H54 (cell line): ENCODE data around the gene SLC1A7.

ENCODE experiments used
- DNase-seq: peaks from one replicate; pipeline ENCODE4 v3.0.0; 2011; ENCODE audit warnings: low spot score, mixed read lengths; ENCODE audit not compliant: insufficient read length
- FAIRE-seq: peaks from 3 replicates; lab custom pipeline; 2011; peaks lifted over from hg19 to GRCh38; lab: Jason Lieb, UNC
- POLR2A ChIP-seq: IDR thresholded peaks from 2 replicates; pipeline ENCODE4 v1.6.1; 2011; ENCODE audit warnings: low read depth, mild to moderate bottlenecking, low read length

The SLC1A7 gene

DNA sequence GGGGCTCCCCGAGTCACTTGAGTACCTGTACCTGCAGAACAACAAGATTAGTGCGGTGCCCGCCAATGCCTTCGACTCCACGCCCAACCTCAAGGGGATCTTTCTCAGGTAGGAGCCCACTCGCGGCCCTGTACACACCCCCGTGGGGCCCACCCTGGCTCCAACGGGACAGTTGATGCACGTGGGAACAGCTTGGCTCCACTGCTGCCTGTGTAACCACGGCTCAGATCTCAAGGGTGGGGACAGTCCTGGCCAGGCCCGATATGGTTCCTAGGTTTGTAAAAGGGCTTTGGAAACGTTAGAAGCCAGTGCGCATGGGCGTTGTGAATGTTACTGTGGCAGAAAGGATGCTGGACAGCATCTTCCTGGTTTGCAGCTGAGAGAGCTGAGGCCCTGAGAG is 61.7 kb downstream of the SLC1A7 start:
- DNase-seq (no peak), FAIRE-seq (no peak)
- TF ChIP-seq POLR2A, result no peak

DNA sequence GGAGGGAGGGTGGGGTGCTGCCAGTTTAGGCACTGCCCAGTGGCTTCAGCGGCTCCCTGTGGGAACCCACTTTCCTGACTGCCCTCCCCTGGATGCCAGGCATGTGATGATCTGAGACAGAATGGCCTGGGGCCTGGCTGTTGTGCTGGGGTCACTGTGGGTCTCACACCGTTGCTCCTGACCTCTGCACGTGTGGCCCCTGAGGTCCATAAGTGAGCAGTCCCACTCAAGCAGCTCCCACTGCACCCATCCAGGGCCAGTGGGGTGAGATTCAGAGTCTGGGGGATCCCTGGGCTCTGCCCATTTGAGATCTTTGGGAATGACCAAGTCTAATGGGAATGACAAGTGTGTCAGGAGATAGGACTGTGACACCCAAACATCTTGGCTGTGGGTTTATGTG is 62.4 kb downstream of the SLC1A7 start:
- FAIRE-seq (no peak), DNase-seq (no peak)
- TF ChIP-seq POLR2A, result no peak

GRCh38 chr1:53079251-53079650 is 63.2 kb downstream of the SLC1A7 start:
- no peak for TF ChIP-seq POLR2A
- DNase-seq (no peak), FAIRE-seq (no peak)

GRCh38 chr1:53078333-53079101 is 63.9 kb downstream of the SLC1A7 start:
- DNase-seq, result no peak
- FAIRE-seq, result no peak
- no peak for TF ChIP-seq POLR2A

DNA sequence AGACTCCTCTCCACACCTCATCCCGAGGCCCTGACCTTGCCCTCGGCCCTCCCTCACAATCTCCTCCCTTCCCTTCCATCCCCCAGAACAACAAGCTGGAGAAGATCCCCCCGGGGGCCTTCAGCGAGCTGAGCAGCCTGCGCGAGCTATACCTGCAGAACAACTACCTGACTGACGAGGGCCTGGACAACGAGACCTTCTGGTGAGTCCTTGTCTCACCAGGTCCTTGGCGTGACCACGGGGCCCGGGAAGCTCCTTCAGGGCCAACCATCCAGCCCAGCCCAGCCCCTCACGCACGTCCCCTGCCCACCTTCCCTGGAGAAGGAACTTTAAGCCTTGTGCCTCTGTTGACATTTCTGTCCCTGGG is 64.9 kb downstream of the SLC1A7 start:
- DNase-seq (no peak), FAIRE-seq (no peak)
- TF ChIP-seq POLR2A, result no peak

DNA sequence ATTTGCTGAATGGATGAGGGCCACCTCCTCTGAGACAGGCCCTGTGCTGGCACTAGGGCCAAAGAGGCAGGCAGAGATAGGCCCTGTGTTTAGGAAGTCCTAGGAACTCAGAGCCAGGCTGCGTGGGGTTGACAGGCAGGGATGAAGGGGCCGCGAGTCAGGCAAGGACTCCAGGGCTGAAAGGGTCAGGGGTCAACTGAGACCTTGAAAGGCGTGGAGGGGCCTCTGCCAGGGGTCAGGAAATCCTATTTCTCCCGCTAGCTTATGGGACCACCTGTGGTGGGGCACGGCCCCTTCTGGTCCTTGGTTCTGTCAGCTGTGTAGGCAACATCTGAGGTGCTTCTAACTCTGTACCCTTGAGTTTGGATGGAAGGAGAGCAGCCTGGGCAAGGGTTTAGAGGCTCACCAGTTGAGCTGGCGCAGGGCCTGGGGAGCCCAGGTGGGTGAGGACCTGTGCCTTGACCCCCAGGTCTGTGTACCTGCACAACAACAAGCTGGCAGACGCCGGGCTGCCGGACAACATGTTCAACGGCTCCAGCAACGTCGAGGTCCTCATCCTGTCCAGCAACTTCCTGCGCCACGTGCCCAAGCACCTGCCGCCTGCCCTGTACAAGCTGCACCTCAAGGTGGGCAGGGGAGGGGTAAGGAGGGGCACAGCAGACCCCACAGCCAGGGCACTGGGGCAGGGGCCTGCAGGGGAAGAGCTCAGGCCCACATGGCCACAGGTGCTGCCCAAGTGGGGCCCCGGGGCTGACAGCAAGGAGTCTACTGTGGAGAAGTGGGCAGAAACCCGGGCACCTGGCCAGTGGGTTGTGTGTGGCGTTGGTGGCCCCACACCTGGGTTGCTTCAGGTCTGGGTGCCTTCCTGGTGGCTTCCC is 65.5 kb downstream of the SLC1A7 start:
- no peak for FAIRE-seq
- DNase-seq, result no peak
- TF ChIP-seq POLR2A, result no peak

GRCh38 chr1:53076165-53076564 is 66.3 kb downstream of the SLC1A7 start:
- FAIRE-seq (no peak), DNase-seq (no peak)
- no peak for TF ChIP-seq POLR2A

GRCh38 chr1:53075761-53076163 is 66.7 kb downstream of the SLC1A7 start:
- no peak for FAIRE-seq
- no peak for TF ChIP-seq POLR2A
- DNase-seq, result no peak

DNA sequence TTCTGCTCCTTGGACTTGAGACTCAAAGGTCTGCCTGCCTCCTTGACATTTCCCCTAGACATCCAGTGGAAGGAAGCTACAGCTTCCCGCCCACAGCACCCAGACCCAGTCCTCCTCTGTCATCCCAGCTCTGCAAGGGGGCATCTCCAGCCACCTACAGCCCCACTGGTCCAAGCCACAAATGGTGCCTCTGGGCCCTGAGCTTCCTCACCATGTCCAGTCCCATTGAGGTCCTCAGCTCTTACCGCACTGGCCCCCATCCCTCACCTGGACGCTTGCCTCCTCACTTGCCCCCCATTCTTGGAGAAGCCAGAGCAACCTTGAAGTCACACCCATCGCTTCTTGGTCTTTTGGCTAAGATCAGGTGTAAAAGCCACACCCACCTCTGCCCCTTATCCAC is 67.2 kb downstream of the SLC1A7 start:
- no peak for TF ChIP-seq POLR2A
- FAIRE-seq, result no peak
- no peak for DNase-seq

DNA sequence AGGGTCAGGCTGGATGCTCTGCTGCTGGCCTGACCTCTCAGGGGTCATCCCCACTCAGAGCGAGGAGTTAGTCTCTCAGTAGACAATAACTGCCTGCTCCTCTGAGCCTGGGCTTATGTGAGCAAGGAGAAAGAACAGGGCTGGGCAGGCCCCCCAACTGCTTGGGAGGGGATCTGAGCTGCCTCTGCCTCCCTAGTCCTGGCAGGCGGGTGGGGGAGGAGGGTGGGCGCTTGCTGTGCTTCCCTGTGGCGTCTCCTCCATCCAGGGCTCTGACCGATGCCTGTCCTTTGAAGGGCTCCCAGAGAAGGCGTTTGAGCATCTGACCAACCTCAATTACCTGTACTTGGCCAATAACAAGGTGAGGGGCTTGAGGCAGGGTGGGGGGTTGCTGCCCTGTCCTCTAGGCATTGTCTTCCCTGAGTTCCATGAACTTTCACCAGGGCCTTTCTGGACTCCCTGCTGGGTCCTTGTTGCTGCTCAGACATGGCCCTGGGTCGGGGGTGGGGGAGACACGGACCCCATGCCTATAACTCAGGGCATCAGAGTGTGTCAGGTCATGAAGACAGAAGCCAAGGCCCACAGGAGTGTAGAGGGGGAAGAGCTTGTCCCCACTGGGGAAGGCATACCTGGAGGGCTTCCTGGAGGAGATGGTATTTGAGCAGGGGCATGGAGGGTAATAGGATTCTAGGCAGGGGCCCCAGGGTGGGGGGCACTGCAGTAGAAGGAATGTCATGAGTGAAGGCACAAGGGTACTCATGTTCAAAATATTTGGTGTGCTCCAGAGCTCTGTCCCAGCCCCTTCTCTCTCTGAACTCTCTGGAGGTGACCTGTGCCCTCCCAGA is 67.9 kb downstream of the SLC1A7 start:
- DNase-seq, result no peak
- no peak for FAIRE-seq
- TF ChIP-seq POLR2A, result no peak

DNA sequence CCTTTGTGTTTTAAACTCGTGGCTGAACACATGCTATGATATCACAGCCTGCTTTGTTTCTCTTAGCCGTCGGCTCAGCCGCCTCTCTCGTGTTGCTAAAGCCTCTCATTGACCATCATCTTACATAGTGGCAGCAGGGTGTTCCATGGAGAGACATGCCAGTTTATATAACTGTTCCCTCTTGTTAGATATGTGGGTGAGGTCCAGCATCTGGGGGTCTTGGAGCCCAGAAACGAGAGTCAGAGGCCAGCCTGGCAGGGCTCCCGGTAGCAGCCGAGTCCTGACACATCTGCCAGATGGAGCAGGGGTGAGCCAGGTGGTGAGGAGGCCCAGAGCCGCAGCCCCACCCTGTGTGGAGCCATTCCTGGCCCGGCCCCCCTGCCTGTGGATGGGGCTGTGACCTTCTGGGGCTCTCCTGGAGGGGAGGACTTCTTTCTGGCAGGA is 68.5 kb downstream of the SLC1A7 start:
- TF ChIP-seq POLR2A, result no peak
- DNase-seq, result no peak
- no peak for FAIRE-seq

- no peak for TF ChIP-seq POLR2A
- no peak for FAIRE-seq
These were observed 69.2 kb downstream of the SLC1A7 start for GRCh38 chr1:53073287-53073686.

DNA sequence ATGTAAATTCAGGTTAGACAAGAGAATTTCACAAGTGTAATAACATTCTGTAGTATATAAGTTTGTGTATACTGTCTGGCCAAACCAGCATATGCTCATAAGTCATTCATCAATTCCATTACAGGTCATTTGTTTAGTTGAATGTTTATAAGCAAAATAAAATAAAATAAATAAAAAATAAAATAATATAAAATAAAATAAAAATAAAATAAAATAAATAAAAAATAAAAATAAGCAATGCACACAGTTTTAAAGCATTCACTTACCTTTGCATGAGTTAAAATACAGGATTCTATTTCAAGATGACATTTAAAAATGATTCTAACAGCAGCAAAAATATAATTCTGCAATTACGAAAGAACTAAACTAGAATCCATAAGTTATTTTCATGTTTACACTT is 70.5 kb downstream of the SLC1A7 start:
- TF ChIP-seq POLR2A, result no peak
- FAIRE-seq, result no peak

More at GRCh38 chr1:53073287-53073686, 69.2 kb downstream of the SLC1A7 start:
- no peak for DNase-seq

More for the DNA sequence above, 70.5 kb downstream of the SLC1A7 start:
- no peak for DNase-seq
